NCI-H128 (cell line): ENCODE data around the gene KCNG4.

ENCODE experiments used
- DNase-seq: peaks from one replicate; lab custom pipeline; 2025; ENCODE audit not compliant: unreplicated experiment; lab: John Stamatoyannopoulos, UW

KCNG4 gene

DNA sequence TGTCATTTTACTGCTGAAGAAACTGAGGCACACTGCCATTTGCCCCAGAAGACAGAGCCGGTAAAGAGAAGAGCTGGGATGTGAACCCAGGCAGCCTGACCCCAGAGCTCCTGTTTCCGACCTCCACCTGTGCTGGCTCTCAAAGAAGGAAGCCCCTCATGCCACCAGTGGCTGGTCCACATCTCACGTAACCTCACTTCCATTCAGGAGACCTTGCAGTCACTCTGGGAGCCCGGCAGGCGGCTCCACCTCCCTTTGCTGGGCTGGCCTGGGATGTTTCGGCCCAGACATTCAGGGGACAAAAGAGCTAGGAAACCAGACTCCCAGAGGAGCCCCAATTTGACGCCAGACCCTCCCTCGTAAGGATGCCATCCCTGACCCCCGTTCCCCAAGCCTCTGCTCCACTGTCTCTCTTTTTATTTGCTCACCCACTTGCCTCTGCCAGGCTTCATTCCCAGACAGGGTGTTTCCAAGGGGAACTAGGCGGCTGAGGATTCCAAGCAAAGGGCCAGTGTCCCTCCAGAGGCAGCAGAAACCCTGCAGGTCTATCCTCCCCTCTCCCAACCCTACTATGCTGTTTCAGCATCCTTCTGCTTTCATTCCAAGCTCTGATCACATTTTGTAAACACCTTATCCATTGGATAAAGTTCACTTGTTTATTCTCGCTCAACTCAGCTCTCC is 55.8 kb downstream of the KCNG4 start:
- DNase-seq, result no peak

DNA sequence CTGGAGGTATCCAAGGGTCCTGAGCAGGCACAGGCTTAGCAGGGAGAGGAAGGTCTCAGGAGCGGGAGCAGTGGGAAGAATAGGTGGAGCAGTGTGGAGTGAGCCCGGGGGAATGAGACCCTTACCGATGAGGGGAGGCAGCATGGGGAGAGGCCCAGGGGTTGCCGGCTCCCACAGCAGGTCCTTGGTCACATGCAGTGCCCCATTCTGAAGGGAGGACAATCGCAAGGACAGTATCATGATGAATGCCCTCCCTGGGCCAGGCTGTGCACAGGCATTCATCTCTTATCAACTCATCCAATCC is 56.3 kb downstream of the KCNG4 start:
- DNase-seq, result no peak

DNA sequence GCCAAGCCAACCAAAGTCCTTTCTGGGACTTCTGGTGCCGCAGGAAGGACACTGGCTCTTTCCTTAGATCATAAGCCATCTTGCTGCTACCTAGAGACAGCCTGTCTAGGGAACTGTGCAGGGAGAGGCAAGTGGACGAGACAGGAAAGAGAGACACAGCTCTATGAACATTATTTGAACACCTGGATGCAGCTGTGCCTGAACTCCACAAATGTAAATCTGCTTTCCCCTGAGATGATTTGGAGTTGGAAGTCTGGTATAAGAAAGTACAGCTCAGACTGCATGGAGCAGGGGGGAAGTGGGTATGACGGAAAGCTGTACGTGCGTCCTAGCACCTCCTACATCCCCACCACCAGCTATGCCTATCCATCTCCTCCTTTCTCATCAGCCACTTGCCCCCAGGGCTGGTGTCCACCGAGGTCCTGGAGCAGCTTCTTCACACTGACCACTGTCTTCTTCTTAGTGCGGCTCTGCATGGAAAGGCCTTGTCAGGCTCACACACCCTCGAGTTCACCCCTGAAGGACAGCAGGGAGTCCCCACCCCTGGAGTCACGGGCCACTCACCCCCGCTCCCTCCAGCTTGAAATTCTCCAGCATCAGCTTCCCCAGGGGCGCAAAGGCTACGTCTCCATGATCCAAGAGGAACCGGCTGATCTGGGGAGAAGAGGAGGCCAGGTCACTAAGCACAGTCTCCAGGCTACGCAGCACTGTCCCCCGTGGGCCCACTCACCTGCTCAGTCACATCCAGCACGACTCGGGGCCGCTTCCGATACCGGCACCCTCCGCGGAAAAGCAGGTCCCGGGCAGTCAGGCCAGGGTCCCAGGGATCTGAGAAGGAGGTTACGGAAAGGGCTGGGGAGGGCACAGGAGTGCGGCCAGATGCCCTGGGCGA is 56.9 kb downstream of the KCNG4 start:
- no peak for DNase-seq

DNA sequence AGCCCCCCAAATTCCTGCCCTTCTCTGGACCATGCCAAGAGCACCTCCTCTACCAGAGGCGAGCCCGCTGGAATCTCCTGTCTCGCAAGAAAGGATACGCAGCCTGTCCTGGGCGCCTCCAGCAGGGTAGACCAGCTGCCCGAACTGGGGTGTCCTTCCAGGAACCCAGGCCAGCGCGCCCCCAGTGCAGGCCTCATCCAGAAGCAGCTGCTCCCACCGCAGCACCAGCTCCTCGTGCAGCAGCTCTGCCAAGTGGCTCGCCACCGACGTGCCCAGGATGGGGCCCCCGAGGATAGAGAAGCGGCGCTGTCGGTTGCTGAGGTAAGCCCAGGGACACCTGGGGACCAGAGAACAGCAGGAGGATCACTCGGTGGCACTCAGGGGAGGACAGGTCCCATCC is 57.7 kb downstream of the KCNG4 start:
- no peak for DNase-seq

DNA sequence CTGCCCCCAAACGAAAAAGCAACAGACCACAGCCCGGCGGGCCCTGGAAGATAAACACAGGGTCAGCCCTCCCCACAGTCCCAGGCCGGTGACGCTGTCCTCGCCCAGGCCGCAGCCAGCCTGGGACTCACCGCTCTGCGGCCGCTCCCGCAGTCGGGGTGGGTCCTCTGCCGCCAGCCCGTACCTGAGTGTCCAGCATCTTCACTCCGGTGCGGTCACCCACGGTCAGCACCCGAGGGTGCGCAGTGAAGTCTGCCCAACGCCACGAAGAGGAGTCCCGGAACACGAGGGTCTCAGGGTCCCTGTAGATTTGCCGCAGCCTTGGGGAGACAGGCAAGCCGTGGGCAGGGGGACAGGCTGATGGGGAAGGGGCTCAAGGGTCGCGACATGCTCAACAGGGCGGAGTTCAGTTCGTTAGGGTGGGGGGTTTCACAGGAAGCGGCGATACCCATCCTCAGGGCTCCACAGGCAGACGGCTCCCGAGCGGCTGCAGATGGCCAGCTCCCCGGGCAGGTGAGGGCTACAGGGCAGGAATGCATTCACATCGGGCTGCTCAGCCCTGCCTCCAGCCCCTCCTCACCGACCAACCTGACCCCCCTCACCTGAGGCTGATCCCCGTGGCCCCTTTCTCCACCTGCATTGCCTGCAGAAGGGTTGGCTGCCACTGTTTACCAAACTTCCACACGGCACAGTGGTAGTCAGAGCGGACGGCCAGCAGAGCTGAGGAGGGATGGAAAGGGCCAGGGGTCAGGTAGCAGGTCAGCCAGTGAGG is 58.5 kb downstream of the KCNG4 start:
- no peak for DNase-seq

DNA sequence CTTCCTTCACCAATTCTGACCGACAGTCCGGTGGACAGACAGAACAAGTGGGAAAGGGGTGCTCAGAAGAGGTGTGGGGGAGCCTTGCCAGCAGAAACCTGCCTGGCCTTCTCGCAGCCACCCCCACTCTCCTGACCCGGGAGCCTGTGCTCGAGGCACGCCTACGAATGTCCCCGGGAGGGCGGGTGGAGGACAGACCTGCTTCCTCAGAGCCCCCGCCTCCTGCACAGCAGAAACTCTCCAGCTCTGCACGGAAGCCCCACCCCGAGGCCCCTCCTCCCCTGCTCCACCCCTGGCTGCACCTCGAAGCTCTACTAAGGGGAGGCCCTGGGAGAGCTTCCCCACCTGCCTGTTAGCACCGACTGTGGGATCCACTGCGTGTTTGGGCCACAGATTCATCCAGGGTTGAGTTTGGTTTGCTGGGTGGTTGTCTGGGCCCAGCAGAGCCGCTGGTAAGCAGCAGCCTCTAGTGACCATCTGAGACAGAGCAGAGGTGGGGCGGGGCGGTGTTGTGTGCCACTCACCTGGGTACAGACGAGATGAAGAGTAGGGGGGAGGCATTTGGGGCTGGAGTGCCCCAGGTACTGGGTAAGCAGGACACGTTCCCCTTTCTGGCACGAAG is 59.2 kb downstream of the KCNG4 start:
- no peak for DNase-seq

DNA sequence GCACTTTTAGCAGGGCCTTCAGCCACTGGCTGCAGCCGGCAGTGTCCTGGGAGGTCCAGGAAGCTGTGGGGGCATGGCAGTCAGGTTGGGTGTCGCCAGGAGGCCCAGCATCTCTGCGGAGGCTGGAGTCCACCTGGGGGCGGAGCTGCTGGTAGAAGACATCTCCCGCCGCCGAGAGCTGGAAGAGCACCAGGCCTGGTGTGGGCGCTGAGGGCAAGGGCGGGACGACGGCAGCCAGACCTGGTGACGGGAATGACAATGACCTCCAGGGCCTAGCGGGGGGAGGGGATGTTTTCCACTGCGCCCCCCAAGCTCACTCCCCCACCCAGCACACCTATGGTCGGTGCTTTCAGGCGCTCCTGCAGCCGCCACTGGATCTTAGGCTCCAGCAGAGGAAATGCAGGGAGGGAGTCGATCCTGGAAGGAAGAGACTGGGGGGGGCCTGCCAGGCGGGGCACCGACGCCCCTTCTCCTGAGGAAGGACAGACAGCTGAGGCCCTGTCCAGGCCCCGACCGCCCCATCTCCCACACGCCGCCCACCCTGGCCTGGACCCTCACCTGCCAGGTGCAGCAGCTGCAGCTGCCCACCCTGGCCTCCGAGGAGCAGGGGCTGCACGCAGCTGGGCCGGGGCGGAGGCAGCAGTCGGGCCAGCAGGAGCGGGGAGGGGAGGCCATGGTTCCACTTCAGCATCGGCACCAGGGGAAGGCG is 60.0 kb downstream of the KCNG4 start:
- DNase-seq, result no peak

DNA sequence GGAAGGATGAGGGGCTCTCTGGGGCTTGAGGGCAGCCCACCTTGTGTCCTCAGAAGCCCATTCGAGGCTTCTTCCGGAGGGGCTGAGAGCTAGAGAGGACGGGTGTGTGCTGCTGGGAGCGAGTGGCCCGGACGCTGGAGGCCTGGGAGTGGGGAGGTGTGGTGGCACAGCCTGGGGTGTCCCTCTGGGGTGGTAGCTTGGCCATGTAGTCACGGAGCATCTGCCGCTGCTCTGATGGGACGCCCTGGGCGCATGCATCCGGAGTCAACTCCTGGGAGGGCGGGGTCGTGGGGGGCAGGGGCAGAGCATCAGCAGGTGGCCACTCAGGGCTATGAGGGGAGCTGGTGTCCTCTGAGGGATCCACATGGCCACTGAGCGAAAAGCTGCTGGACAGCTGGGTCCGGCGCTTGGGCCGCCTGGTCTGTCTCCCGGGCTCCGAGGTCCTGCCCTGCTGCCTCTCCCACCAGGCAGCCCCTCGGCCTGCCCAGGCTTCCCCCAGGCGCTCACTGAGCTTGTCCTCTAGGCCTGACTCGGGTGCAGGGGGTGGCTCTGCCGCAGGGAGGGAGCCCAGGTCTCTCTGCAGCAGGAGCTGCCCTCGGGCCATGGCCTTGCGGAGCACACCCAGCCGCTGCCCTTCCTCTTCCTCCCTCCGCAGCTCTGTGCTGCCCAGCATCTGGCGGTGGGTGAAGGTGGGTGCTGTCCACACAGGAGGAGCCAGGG is 60.8 kb downstream of the KCNG4 start:
- DNase-seq, result no peak

DNA sequence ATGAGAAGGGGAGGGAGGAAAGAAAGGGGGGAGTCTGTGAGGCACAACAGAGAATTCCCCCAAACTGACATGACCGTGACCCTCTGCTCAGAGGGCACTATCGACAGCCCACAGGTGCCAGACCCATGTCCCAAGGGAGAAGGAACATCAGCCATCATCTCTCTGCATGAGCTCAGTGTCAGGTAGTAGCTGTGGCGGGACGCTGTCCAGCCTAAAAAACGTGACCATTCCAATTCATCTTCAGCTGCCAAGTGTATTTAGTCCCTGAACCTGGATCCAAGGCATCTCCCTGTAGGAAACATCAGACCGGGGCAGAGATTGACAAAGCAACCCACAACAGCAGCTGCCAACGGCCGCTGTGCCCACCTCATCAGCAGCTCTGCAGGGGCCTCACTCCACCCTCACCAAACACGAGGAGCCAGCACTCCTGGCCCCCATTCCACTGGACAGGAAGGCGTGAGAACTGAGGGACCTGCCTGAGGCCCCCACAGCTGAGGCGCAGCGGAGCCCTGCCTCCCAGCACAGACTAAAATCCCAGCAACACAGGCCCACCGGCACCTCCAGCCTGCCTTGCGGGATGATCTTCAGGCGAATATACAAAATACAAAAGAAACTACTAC is 61.6 kb downstream of the KCNG4 start:
- no peak for DNase-seq

DNA sequence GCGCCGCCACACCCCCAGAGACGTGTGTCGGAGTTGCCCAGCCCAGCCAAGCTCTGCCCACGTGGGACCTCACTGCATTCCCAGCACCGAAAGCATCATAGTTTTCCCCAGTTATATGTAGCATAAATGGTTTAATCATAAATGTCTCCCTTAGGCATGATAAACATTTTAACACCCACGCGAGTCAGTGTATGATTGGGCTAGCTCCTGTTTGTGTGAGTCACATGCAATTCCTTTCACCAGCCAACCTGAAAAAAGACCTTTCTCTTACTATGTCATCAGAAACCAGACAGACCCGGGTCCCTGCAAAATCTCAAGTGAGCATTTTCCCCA is 62.1 kb downstream of the KCNG4 start:
- DNase-seq, result no peak

DNA sequence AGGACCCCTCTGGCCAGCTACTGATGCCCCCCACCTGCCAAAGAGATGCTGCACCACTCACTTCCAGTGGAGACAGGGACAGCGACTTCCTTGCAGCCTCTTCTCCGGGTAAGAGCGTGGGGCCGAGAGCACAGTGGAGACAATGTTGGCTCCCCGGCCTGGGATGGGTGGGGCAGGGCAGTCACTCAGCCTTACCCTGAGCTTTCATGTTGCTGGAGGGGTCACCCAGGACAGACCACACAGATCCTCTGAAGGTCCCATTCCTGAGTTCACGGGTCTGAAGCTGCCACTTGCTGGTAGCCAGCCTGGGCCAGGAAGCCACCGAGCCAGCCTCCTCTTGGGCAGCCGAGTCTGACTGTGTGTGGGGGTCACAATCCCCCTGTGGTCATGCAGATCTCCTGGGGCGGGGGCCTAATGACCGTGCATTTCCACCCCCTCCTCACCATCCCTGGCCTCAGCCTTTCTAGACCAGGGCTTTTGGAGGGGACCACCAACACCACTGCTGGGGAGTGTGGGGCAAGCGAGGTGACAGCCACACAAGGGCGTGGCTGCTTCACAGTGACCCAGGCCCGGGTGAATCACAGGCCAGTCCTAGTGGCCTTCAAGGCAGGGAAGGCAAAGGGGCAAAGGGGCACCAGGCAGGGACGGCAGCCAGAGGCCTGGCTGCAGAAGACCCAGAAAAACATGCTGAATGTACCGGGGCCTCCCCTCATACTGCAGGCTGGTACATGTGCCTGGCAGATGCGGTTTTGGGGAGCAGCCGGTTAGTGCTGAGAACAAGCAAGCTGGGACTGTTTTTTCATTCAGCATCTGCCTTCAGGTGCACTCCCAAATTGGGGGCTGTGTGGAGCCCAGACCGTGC is 63.4 kb downstream of the KCNG4 start:
- no peak for DNase-seq

DNA sequence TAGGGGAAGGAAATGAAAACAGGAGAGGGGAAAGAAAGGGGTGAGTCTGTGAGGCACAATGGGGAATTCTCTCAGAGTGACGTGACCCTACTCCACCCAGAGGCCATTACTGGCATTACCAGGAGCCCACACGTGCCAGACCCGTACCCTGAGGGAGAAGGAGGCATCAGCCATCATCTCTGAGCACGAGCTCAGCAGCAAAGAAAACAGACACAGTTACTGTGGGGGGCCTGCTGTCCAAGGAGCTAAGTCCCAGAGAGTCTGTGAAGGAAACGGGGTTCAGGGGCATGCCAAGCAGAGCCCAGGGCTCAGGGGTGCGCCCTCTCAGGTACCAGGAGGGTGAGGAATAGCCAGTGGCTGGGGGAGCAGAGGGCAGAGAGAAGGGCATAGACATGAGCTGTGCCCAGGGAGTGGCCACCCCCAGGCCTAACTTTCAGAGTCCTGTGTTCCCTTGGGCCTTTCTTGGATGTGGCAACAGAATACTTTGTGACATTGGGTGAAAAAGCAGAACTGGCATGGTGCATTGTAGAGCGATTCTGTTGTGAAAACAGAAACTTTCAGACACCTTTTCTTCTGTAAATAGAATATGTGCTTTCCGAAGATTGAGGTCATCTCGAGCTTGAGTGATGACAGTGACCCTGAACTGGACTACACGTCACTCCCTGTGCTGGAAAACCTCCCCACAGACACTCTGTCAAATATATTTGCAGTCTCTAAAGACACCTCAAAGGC is 64.3 kb downstream of the KCNG4 start:
- no peak for DNase-seq

DNA sequence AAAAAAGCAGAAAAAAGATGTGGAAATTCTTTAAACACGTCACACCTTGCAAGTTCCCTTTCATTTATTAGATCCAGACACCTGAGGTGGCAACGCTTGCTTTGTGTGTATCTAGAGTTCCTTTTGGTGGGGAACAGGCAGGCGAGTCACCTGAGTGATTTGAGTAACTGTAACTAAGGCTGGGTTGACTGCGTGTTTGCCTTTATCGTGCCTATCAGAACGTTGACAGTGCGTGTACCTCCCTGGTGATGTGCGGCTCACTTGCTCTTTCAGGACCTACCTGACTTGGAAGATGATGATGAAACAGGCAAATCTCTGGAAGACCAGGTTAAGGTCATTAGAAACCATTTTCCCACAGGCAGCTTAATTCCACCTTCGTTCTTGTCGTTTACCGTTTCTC is 65.4 kb downstream of the KCNG4 start:
- DNase-seq, result no peak

DNA sequence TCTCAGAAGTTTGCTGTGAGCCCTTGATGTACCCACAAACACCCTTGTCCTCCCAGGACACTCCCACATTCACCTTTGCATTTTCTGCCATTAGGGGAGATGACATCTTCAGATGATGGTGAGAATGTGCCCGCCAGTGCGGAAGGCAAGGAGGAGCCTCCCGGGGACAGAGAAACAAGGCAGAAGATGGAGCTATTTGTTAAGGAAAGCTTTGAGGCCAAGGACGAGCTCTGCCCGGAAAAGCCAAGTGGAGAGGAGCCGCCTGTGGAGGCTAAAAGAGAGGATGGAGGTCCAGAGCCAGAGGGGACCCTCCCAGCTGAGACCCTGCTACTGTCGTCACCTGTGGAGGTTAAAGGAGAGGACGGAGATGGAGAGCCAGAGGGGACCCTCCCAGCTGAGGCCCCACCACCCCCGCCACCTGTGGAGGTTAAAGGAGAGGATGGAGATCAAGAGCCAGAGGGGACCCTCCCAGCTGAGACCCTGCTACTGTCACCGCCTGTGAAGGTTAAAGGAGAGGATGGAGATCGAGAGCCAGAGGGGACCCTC is 70.0 kb downstream of the KCNG4 start:
- DNase-seq, result no peak
